COLO829 (cell line): ENCODE measurements around the gene NFILZ.
A peak's percentile ranks its signal among the peaks of the same experiment; 100 is the strongest.

Experiments
- DNase-seq: peaks from one replicate; pipeline ENCODE4 v3.0.0; 2012; ENCODE audit warnings: low spot score

NFILZ gene, protein sequence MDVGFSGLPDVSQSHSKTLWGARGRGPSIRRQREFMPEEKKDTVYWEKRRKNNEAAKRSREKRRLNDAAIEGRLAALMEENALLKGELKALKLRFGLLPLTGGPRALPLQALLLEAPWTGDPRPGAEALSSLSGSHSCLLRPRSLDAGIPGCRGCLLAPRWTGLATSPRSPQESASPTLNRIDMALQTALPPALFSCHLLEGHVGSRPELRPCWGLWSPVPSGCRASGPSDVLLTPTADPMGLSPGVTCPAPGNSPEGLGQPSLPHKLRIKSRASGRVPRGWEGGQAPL

DNA sequence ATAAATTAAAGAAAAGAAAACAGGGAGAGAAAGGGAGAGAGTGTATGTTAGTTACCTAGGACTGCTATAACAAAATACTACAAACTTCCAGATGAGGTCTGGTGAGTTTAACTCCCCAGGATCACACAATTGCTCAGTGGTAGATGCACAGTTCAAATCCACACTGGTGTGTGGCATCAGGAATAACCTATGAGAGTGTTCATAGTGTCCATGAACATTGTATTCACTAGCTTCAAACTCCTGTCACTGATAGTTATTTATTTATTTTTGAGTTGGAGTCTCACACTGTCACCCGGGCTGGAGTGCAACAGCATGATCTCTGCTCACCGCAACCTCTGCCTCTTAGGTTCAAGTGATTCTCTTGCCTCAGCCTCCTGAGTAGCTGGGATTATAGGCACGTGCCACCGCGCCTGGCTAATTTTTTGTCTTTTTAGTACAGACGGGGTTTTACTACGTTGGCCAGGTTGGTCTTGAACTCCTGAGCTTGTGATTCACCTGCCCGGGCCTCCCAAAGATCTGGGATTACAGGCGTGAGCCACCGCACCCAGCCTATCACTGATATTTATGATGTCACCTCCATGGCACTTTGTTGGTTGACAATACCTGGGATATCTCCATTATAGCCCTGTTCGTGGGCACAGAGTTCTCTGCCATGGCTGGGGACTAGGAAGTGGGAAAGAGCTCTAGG, at the start of gene NFILZ:
Gene NFILZ (plus strand): TSS at position 638 of the 688 bp plus-strand sequence. CDS start 46,133 bp downstream, outside the sequence.
- DNase-seq = no peak

DNA sequence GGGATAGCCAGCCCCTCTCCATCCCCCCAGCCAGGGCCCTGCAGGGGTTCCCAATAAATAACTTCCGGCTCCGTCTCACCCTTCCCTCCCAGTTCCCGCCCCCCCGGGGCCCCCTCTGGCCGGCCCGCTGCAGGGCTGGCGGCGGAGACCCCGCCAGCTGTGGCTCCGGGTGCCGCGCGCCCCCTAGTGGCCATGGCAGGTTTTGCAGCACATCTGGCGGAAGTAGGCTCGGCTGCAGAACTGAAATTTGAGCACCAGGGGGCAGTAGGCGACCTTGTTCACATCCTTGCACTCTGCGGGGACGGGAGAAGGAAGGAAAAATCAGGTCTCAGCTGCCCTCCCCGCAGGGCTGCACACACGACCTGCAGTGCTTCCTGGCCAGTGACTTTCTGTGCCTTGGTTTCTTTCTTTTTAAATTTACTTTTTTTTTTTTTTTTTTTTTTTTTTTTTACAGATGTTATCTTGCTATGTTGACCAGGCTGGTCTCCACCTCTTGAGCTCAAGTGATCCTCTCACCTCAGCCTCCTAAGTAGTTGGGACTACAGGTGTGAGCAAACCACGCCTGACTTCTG, 49.6 kb upstream of the NFILZ start:
- DNase-seq = peak; percentile 60

DNA sequence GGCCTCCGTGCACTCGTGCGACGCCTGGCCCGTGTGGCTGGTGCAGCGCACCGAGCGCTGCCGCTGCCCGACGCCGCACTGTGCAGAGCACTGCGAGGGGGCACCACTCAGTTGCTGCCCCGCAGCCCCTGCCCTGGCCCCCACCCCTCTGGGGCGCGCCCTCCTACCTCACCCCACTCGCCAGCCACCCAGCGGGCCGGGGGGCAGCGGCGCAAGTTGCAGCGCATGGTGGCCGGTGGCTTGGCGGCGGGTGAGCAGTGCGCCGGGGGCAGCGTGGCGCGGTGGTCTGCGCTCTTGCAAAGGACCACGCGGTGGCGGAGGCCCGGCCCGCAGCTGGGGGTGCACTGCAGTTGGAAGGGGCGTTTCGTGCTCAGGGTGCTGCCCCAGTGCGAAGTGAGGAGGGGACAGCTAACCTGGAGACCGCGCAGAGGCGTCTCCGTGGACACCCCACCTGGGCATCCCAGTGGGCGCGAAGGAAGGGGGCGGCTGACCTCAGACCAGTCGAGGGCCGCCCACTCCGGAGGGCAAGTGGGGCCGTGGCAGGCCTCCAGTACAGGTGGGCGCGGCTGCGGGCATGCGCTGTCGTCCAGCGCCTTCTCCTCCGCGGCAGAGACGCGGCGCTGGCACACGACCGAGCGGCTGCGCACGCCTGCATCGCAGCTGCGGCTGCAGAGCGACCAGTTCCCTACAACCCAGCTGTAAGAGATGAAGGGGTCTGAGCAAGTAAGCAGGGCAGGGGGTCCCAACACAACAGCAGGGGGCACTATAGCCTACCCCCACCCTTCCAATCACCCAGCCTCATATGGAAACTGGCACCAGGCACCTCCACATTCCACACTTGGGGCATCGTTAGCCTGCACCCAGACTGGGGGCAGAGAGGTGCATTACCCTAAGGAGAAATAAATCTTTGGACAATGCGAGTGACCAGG, 45.2 kb upstream of the NFILZ start:
- DNase-seq = no peak

DNA sequence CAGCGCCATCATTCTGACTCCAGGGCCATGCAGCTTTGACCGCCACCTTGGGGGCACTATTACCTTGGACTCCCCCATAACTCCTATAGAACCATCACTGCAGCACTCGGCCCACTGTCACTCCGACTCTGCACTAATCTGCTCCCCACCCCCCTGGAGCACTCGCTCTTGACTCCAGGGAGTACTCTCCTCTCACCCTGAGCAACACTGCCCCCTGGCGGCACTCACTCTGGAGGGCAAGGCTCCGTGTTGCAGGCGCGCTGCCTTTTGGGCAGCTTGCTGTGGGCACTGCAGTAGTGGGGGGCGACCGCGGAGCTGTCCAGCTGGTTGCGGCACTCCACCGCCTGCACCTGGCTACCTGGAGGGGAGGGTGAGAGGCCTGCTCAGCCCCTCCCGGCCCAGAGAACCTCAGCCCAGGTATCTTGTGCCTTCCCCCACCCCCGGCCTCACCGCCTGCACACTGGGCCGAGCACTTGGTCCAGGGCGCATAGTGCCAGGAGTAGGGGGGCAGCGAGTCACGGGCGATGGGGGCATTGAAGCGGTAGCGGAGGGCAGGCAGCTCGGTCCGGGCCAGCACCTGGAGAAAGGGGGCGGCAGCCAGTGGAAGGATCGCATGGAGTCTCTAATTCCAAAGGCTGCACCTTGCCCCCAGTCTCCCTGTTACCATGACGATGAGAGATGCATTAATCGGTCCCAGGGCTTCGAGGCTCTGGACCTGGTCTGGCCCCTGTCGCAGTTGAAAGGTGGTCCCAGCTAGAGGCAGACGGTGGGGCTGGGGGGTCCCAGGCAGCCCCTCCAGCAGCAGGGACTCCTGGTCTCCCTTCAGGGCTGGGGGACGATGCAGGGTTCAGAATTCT, 44.3 kb upstream of the NFILZ start:
- DNase-seq = peak; percentile 50

DNA sequence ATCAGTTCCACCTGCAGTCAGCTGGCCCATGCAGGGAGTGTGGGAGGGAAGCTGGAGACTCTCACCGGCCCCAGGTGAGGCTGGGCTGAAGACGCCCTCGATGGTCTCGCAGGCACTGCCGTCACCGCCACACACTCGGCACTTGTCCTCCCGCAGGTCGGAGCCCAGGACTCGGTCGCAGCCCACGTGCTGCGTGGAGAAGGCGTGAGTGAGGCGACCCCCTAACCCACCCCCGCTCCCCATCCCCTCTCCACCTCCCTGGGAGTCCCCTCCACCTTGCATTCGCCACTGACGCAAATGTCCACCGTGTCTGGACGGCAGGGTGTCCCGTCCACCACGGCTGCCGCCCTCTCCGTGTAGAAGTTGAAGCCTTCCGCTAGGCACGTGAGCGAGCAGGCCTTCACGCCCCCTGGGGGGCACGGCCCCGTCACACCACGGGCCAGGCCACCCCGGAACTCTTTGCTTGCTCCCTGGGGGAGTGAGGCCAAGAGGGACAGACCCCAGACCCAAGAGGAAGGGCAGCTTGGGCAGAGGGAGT, 41.2 kb upstream of the NFILZ start:
- no peak for DNase-seq

DNA sequence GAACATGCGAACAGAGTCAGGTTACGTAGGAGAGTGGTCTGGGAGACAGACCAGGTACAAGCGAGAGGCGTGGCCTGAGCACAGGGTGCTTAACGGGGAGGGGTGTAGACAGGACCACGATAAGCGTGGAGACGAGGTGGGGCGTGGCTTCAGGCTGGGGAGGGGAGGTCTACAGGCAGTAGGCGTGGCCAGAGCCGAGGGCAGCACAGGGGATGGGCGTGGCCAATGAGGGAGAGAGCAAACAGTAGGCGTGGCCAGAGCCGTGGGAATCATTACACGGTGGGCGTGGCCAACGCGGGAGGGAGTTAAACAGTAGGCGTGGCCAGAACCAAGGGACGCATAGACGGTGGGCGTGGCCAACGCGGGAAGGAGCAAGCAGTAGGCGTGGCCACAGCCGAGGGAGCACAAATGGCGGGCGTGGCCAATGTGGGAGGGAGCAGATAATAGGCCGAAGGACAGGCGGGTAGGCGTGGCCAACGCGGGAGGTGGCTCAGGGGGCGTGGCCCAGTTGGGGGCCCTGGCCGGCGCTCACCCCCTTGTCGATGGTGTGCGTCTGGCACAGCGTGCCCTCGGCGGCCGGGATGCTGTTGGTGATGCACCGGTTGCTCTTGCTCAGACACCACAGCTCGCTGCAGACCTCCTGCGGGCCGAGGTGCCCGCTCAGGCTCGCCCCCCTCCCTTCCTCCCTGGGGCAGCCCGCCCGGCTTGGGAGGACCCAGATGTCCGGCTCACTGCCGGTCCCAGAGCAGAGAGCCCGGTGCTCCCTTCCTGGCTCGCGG, 38.0 kb upstream of the NFILZ start:
- peak; percentile 54 for DNase-seq

DNA sequence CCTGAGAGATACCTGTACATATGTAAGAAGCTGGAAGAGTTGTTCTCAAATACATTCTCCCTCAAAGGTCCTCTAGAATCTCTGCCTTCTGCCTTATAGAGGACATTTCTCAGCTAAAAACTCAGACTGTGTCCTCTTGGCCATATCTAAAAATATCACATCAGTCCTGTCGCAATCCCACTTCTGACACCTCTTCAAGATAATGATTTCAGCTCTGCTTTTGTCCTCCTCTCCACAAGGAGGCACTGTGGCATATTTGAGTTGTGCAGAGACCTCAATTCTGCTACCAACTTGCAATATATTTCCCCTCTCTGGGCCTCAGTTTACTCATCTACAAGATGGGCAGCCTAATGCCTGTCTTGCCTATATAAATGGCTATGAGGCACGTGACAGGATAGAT, 36.5 kb upstream of the NFILZ start:
- DNase-seq = no peak

DNA sequence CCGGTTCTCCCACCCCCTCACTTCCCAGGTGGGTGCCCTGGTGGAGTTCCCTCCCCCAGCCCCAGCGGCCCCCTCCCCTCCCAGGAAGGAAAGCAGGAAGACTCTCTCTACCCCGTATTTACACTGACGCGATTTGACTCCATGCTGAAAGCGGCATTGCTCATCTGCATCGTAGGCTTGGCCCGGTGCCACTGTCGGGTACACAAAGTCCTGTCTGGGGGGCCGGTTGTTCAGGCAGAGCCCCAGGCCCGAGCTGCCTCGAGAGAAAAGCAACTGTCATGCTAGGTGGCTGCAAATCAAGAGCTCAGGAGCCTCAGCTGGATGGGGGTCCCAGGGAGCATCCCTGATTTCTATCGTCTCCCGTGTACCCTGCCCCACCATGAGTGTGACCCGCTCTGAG, 34.8 kb upstream of the NFILZ start:
- no peak for DNase-seq

DNA sequence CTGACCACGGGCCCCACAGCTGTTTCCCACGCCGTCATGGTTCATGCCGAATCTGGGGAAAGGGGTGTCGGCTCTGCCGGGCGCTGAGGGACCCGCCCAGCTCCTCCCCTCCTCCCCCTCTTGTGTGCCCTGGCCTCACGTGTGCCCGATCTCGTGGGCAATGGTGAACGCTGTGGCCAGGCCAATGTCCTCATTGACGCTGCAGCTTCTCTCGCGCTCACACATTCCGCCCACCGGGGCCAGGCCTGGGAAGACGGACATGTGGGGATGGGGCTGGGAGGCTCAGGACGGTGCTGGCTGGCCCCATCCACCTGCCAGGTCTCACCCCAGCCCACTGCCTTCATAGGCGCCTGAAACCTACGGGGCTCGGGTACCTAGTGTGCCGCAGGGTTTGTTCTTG, 34.3 kb upstream of the NFILZ start:
- DNase-seq = no peak

DNA sequence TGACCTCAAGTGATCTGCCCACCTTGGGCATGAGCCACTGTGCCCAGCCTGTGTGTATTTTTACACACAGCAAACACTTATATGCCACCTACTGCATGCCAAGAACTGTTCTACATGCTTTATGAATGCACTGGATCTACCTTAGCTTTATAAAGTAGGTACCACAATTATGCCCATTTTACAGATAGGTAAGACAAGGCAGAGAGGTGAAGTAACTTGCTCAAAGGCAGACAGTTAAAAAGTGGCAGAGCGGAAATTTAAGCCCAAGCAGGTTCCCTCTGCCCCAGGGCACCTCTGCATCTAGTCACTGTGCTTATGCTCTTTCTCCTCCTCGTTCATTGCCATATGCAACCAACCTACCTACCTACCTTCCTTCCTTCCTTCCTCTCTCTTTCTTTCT, 30.4 kb upstream of the NFILZ start:
- no peak for DNase-seq

DNA sequence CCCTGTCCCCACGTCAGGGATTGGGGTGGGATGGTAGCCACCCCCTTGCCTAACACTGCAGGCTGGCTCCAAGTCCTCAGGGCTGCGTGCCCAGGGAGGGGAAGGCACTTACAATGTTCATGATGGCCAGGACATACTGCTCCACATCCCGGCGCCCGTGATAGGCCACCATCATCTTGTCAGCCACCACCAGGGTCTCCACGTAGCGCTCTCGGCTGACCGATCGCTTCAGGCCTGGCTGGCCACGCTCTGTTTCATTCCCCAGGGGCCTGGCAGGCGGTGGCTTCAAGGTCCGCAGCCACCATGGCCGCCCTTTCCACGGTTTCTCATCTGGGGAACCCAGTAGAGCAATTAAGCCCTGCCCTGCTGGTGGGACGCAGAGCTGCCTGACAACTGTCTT, 29.6 kb upstream of the NFILZ start:
- DNase-seq = no peak

DNA sequence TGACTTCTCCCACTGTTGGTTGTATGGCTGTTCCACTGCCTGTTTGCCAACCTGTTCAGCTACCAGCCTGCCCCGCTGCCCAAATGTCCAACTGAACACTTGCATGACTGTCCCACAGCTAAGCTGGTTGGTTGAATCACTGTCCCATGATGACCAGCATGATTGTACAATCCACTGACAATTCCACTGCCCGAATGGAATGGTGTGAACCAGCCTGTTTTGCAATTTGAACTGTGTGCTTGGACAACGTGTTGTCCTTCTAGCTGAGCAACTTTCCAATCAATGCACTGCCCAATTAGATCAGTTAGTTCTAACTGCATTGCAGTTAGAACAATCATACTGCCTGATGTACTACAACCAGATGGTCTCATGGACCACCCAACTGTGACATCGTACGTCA, 28.6 kb upstream of the NFILZ start:
- DNase-seq = no peak

DNA sequence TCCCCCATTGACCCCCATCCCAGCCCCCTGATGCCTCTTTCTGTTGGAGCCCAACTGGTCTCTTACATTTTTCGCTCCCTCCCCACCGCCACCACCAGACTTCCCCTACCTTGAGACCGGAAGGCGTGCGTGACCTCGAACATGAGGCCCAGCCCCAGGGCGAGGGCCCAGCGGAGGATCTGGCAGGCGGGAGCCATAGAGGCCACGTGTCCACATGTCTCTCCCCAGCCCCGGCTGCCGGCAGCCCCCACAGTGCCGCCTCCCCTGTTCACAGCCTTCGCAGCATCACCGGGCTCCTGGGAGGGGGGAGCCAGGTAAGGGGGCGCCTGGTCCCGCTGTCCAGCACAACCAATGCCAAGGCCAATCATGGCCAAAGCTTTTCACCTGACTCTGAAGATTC, 24.9 kb upstream of the NFILZ start:
- DNase-seq = no peak

DNA sequence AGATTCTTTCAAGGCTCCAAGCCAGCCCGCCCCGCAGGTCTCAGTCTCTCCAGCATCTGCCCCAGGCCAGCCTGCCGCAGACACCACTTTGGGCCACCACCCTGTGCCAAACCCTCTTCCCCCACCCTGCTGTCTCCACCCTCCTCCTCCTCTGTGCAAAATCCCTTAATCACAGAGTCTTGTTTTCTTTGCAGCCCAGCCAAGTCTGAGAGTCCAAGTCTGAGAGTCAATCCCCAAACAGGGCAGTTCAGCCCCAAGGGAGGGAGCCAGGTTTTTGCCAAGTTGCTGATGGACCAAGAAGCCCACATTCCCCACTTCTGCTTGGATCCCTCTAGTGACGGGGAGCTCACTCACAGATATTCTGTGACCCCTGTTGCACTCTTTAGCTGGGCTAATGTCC, 23.0 kb upstream of the NFILZ start:
- DNase-seq = no peak

DNA sequence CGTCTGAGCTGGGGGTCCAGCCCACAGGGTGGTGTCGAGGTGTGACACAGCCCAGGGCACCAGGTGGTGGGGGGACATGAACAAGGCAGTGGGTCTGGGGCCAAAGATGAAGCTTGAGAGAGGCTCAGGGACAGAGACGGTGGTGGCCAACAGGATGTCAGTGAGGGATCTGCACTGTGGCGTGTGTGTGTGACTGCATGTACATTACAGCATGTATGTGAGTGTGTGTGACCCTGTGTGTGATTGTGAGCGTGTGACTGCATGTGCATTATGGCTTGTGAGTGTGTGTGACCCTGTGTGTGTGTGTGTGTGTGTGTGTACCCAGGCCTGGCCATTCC, 21.5 kb upstream of the NFILZ start:
- no peak for DNase-seq

DNA sequence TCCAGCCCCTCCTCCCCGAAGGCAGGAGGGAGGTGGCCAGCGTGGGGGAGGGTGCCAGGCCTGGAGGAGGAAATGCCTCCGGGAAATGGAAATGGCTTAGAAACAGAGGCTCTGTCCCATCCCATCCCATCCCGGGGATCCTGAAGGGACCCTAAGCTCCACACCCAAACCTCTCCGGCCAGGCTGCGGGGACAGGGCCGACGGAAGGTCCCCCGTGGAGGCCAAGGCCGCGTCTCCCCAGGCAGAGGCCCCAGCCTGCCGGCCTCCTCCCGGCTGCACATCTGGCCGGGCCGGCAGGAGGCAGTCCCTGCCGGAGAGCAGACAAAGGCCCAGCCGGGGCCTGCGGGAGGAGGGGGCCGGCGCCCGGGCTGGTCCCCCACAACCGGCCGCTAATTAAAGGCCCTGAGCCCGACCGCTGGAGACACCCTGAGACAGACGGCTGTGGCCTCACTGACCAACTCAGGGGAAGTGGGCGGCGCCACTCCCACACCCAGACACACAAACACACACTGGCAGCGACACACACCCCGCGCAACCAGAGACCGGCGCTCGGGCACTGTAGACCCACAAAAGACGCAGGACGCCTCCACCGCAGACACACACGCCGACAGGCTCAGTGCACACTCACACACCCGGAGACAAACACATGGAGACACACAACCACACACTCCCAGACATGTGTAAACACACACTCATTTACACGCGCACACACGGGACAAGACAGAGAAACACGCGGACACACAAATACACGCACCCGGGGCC, 21.0 kb upstream of the NFILZ start:
- no peak for DNase-seq

DNA sequence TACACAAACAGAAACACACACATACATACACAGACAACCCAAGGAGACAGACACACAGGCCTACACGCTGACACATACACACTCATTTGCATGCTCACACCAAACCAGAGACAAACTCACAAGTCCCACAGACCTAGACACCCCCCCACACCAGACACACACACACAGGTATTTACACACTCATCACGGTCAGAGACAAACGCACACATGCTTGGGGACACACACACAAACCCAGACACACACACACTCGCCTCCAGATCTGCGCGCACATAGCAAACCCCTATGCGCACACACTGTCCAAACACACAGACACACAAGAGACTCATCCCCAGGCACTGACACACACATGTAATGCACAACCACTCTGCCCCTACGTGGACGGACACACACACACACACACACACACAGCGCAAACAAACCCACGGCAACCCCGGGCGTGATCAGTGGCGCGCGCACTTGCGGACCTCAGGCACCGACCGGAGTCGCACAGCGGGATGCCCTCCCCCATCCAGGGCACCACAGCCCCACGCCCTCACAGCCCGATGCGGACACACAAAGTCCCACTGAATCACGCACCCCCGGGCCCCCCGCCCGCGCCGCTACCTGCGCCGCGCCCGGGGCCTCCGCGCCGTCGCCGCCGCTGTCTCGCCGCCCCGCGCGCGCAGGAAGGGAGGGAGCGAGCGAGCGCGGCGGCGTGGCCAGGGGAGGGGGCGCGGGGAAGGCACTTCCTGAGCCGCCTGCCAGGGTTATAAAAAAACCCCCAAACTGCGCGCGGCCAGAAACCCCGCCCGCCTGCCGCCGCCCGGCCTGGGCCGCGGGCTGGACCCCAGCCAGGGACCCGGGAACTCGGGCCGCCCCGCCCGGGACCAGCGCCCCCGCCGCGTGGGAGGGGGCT, 20.1 kb upstream of the NFILZ start, which contains the start of gene ADAMTS10:
Gene ADAMTS10 (minus strand): TSS at position 675 of the 895 bp plus-strand sequence. CDS start 5,005 bp downstream, outside the sequence.
- DNase-seq = no peak

DNA sequence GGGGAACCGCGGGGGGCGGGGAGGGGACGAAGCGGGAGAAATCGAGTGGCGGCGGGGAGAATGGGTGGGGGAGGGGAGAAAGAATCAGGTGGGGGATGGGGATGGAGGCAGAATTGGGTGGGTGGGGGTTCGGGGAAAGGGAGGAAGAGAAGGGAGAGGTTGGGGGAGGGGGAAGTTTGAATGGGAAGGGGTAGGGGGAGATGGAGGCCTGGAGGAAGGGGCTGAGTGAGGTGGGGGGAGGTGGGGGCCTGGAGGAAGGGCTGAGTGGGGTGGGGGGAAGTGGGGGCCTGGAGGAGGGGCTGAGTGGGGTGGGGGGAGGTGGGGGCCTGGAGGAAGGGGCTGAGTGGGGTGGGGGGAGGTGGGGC, 19.5 kb upstream of the NFILZ start:
- no peak for DNase-seq
